ENCODE results near the gene VPS26A.
A peak's percentile ranks its signal among the peaks of the same experiment; 100 is the strongest.
"Not testable (repeated sequence)": the region's sequence is repeated elsewhere in the genome, so short reads cannot be mapped to it uniquely, and the experiment has no call there.

VPS26A gene

GRCh38 chr10:69103784-69104183 lies 20.2 kb upstream of the VPS26A start:
- no peak for DNase-seq

GRCh38 chr10:69104994-69105790 lies 18.8 kb upstream of the VPS26A start:
- no peak for DNase-seq

DNA sequence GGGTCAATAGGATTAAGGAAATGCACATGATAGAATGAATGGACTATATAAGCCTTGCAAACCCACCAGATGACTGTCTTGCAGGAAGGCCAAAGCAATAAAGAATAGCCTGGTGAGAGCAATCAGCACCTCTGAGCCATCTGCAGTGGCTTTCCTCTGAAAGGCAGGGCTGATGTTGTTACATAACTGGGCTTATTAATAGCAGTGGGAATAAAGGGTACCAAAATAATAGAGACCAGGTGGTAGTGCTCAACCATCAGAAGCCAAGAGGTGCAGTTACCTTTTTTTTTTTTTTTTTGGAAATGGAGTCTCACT lies 16.8 kb upstream of the VPS26A start:
- no peak for DNase-seq

DNA sequence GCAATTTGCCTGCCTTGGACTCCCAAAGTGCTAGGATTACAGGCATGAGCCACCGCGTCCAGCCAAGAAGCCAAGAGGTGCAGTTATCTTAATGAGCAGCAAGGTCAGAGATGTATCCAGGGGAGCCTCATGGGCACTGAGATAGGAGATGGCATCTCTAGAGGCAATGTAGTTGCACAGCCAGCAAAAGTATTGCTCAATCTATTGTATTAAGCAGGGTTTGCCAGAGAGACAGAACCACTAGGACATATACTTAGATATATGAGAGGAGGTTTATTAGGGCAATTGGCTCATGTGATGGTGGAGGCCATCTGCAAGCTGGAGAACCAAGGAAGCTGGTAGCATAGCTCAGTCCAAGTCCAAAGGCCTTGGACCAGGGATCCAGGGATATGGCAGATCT lies 16.3 kb upstream of the VPS26A start:
- DNase-seq: no peak

GRCh38 chr10:69119896-69120295 lies 4.1 kb upstream of the VPS26A start:
- DNase-seq: no peak

DNA sequence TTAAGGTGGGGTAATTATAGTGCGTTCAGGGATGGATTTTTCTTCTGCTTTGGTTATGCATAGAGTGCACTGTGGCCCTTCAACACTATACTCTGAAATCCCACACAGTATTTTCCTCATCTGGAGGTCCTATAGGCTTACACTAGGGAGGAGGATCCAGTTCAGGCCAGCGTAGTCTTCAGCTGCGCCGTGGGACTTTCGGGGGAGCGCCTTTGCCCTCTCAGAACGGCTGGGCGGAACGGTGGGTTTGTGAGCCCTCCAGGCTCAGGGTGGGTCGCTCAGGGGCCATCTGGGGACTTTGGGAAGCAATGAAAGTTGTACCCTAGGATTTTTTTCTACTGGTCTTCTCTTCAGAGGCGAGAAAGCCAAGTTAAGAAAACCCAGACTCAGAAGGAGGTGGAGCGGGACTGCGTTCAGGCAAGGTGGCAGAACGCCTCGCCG lies 652 bp upstream of the VPS26A start:
- DNase-seq: peak in 1 of 2 experiments; percentile 46

DNA sequence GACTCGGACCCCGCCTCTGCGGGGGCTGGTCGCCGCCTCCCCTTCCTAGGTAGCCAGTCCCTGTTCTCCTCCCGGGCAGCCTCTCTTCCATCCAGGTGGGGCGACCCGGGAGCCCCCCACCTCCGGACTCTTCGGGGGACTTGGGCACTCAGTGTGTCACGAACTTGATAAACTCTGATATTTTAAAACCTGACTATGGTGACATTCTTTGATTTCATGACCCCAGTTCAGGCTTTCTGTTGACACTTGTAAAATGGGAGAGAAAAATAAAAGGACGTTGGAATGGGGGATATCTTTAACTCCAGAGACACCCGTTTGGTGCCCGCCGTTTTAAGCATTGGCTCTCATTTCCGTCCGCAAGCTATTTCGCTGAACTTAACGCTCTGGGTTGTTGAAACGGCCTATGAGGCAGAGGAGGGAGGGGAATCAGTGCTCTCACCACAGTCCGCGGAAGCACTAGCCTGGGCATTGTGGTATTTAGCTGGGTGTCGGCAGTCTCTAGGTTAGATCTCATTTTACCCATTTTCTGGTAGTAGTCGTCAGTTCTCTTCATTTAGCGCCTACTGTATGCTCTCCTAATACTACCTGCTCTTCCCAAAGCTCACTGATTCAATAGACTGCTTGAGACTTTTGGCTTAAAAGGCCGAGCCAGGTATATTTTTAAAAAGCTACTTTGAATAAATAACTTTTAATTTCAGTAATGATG lies 738 bp downstream of the VPS26A start:
- DNase-seq: no peak

- no peak for DNase-seq
These were observed 1.6 kb downstream of the VPS26A start for GRCh38 chr10:69125554-69125953.

GRCh38 chr10:69130251-69130650 lies 6.3 kb downstream of the VPS26A start:
- DNase-seq: no peak

DNA sequence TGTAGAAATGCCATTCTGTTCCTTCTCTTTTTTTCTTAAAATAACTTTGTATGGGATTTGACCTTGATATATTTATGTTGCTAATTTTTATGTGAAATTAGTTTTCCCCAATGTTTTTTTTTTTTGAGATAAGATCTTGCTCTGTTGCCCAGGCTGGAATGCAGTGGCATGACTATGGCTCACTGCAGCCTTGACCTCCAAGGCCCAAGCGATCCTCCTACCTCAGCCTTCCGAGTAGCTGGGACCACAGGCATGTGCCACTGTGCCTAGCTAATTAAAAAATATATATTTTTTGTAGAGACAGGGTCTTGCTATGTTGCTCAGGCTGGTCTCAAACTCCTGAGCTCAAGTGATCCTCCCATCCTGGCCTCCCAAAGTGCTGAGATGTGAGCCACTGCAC lies 16.0 kb downstream of the VPS26A start:
- DNase-seq: no peak

DNA sequence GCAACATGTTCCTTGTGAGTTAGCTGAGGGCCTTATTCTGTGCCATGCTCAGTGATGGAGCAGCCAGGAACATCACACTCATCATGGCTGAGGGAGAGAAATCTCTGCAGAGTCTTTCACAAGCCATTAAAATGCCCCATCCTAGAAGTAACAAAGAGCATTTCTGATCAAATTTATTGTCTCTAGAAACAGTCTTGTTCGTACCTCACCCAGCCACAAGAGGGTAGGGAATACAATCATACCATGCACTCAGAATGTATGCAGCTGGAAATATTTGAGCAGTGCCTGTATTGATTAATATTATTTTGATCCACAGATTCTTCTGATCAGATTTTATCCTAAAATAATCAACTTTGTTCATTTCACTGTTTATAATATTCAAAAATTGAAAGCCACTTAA lies 17.3 kb downstream of the VPS26A start:
- DNase-seq: no peak

- DNase-seq: not testable (repeated sequence)
These were observed 18.1 kb downstream of the VPS26A start for GRCh38 chr10:69142074-69142473.

- DNase-seq: no peak
These were observed 19.0 kb downstream of the VPS26A start for GRCh38 chr10:69142983-69143382.

- DNase-seq: no peak
These were observed 21.4 kb downstream of the VPS26A start for GRCh38 chr10:69145329-69145728.

- DNase-seq: no peak
These were observed 21.9 kb downstream of the VPS26A start for GRCh38 chr10:69145864-69146263.

- no peak for DNase-seq
These were observed 22.8 kb downstream of the VPS26A start for GRCh38 chr10:69146759-69147158.

- no peak for DNase-seq
These were observed 28.0 kb downstream of the VPS26A start for GRCh38 chr10:69151984-69152383.

GRCh38 chr10:69153227-69153626 lies 29.2 kb downstream of the VPS26A start:
- no peak for DNase-seq

DNA sequence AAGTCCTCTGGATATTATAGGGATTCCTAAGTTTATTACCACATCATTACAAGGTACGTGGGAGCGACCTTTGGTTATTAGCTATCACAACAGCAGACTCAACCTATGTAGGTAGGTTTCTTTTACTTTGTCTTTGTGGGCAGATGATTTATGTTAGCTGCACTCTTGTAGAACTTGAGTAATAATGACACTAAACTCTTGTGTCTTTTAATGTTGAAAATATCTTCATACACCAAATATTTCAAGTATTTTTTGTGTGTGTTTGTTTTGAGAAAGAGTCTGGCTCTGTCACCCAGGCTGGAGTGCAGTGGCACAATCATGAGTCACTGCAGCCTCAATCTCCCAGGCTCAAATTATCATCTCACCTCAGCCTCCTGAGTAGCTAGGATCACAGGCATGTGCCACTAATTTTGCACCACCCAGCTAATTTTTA lies 36.8 kb downstream of the VPS26A start:
- no peak for DNase-seq

- DNase-seq: no peak
These were observed 44.5 kb downstream of the VPS26A start for GRCh38 chr10:69168493-69168892.

GRCh38 chr10:69172241-69172982 lies 48.4 kb downstream of the VPS26A start:
- no peak for DNase-seq

- not testable (repeated sequence) for DNase-seq
These were observed 51.3 kb downstream of the VPS26A start for GRCh38 chr10:69175326-69175725.

- no peak for DNase-seq
These were observed 52.8 kb downstream of the VPS26A start for GRCh38 chr10:69176823-69177222.
